Measurements from ENCODE around the gene VN1R5.

Gene VN1R5

GRCh38 chr1:247303216-247303615, 47.3 kb downstream of the VN1R5 start:
- DNase-seq, result no peak

- no peak for DNase-seq
Observed at GRCh38 chr1:247304031-247304430, 48.2 kb downstream of the VN1R5 start.
